K562 treated with DMSO at 1 percent for 48 hours (cell line): Measurements from ENCODE around the gene CDKN2AIP. TPM values are rescaled to one million over a fixed set of nuclear protein-coding genes. Genes with fewer than 3 reads are reported as not detected.

Experiments used
- total RNA-seq: library from RNA; unstranded; fragments of 300-600 nt; gene quantifications from 2 replicates; pipeline ENCODE4 v1.2.3, GENCODE V29; 2022; ENCODE audit warnings: low replicate concordance; ENCODE audit errors: extremely low read depth

Gene CDKN2AIP, protein sequence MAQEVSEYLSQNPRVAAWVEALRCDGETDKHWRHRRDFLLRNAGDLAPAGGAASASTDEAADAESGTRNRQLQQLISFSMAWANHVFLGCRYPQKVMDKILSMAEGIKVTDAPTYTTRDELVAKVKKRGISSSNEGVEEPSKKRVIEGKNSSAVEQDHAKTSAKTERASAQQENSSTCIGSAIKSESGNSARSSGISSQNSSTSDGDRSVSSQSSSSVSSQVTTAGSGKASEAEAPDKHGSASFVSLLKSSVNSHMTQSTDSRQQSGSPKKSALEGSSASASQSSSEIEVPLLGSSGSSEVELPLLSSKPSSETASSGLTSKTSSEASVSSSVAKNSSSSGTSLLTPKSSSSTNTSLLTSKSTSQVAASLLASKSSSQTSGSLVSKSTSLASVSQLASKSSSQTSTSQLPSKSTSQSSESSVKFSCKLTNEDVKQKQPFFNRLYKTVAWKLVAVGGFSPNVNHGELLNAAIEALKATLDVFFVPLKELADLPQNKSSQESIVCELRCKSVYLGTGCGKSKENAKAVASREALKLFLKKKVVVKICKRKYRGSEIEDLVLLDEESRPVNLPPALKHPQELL
- total RNA-seq: not detected in 2 replicates

GRCh38 chr4:183444214-183445096 is at the start of gene CDKN2AIP:
Gene CDKN2AIP, plus strand, starts transcription at chr4:183444636. Its CDS starts 162 bp downstream, at chr4:183444798.

Other genes starting within 250 kb of the CDKN2AIP start
- gene CLDN22, start 124.4 kb upstream of the CDKN2AIP start, total RNA-seq: not detected in 2 replicates
- not detected in 2 replicates for gene CLDN24, start 122.2 kb upstream of the CDKN2AIP start, total RNA-seq
- gene ING2, start 60.4 kb downstream of the CDKN2AIP start, total RNA-seq: not detected in 2 replicates
- gene RWDD4, start 214.5 kb downstream of the CDKN2AIP start, total RNA-seq: not detected in 2 replicates
- not detected in 2 replicates for gene TRAPPC11, start 214.7 kb downstream of the CDKN2AIP start, total RNA-seq